ENCODE measurements around the gene EPYC. TPM values are rescaled to one million over a fixed set of nuclear protein-coding genes. Genes with fewer than 3 reads are reported as not detected.

Gene EPYC
- total and polyA plus RNA-seq, 2 of the 13 experiments (the other 11 are each of a cell fraction or from before 2014, with no cell fraction given), result not detected

DNA sequence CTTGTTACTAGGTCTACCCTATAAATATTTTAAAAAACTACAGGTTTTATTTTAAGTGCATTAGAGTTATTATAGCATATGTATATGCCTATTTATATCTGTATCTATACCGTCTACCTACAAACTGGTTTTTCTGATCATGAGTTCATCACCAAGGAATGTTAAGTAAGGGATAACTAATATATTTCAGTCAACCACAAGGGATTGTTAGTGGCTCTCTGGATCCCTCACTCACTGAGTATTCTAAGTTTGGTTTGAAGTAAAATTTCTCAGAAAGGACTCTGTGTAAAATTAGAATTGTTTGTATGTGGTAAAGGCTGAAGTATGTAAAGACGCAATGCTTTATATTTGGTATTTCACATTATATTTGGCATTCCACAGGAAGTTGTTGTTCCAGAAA, 4.8 kb downstream of the EPYC start:
- CTCF ChIA-PET (ENCODE audit: low intra/inter-chr PET ratio, low total read pairs), result no interaction called here
- Histone ChIP-seq H3K36me3 (replicated peaks in 1 of 2; ENCODE audit: control insufficient read depth in 1 of 2, insufficient read depth in 2 of 2, low read length in 2 of 2) (no peaks in the 10 kb centered on the region), H3K27me3 (ENCODE audit: control insufficient read depth in 1 of 2, insufficient read depth in 2 of 2, low read length in 2 of 2) (no peaks in the 10 kb centered on the region), H3K4me2 (ENCODE audit: low read depth, low read length) (no peak overlapping the region), H3K79me2 (ENCODE audit: insufficient read depth, low read length) (no peaks in the 10 kb centered on the region), H3K4me1 (ENCODE audit: insufficient read depth, low read length) (no peaks in the 10 kb centered on the region), H3K27ac (ENCODE audit: extremely low read length, insufficient read depth, low read length) (no peak overlapping the region), H2AFZ (ENCODE audit: low read length) (no peak overlapping the region), H3K4me3 (replicated peaks in 1 of 3; ENCODE audit: insufficient read depth in 1 of 3, low read depth in 2 of 3, low read length in 3 of 3) (no peak overlapping the region), H3K9ac (ENCODE audit: insufficient read depth, low read depth, low read length) (no peak overlapping the region), H4K20me1 (ENCODE audit: insufficient read depth, low read length) (no peaks in the 10 kb centered on the region), H3K9me3 (ENCODE audit: low read length) (no peaks in the 10 kb centered on the region)
- intact Hi-C loops (cut with micrococcal nuclease; ENCODE audit: unreplicated experiment), result no loop called here
- ATAC-seq (no peak), FAIRE-seq (no peak), DNase-seq (ENCODE audit: low spot score) (no peak)
- TF ChIP-seq, protein P1, sequence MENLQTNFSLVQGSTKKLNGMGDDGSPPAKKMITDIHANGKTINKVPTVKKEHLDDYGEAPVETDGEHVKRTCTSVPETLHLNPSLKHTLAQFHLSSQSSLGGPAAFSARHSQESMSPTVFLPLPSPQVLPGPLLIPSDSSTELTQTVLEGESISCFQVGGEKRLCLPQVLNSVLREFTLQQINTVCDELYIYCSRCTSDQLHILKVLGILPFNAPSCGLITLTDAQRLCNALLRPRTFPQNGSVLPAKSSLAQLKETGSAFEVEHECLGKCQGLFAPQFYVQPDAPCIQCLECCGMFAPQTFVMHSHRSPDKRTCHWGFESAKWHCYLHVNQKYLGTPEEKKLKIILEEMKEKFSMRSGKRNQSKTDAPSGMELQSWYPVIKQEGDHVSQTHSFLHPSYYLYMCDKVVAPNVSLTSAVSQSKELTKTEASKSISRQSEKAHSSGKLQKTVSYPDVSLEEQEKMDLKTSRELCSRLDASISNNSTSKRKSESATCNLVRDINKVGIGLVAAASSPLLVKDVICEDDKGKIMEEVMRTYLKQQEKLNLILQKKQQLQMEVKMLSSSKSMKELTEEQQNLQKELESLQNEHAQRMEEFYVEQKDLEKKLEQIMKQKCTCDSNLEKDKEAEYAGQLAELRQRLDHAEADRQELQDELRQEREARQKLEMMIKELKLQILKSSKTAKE (CRISPR knock-in tag; IDR thresholded peaks at IDR 0.05; ENCODE audit: borderline replicate concordance), result no peak
- no peak for TF ChIP-seq ZNF775 (CRISPR knock-in tag; IDR thresholded peaks at IDR 0.05; ENCODE audit: borderline replicate concordance)
- TF ChIP-seq ZNF44 (CRISPR knock-in tag; IDR thresholded peaks at IDR 0.05), result no peak
- TF ChIP-seq, protein P2, sequence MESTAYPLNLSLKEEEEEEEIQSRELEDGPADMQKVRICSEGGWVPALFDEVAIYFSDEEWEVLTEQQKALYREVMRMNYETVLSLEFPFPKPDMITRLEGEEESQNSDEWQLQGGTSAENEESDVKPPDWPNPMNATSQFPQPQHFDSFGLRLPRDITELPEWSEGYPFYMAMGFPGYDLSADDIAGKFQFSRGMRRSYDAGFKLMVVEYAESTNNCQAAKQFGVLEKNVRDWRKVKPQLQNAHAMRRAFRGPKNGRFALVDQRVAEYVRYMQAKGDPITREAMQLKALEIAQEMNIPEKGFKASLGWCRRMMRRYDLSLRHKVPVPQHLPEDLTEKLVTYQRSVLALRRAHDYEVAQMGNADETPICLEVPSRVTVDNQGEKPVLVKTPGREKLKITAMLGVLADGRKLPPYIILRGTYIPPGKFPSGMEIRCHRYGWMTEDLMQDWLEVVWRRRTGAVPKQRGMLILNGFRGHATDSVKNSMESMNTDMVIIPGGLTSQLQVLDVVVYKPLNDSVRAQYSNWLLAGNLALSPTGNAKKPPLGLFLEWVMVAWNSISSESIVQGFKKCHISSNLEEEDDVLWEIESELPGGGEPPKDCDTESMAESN (CRISPR knock-in tag; conservative IDR thresholded peaks at IDR 0.05), result no peak
- TF ChIP-seq ETV6 (CRISPR knock-in tag; conservative IDR thresholded peaks at IDR 0.05), result no peak
- TF ChIP-seq SMAD9 (CRISPR knock-in tag; IDR thresholded peaks at IDR 0.05), result no peak
- TF ChIP-seq BRCA1 (CRISPR knock-in tag; IDR thresholded peaks at IDR 0.05), result no peak
- TF ChIP-seq TEAD2 (CRISPR knock-in tag; IDR thresholded peaks at IDR 0.05), result no peak
- no peak for TF ChIP-seq IRX3 (CRISPR knock-in tag; IDR thresholded peaks at IDR 0.05; ENCODE audit: borderline replicate concordance, low read depth)
- TF ChIP-seq, protein P3, sequence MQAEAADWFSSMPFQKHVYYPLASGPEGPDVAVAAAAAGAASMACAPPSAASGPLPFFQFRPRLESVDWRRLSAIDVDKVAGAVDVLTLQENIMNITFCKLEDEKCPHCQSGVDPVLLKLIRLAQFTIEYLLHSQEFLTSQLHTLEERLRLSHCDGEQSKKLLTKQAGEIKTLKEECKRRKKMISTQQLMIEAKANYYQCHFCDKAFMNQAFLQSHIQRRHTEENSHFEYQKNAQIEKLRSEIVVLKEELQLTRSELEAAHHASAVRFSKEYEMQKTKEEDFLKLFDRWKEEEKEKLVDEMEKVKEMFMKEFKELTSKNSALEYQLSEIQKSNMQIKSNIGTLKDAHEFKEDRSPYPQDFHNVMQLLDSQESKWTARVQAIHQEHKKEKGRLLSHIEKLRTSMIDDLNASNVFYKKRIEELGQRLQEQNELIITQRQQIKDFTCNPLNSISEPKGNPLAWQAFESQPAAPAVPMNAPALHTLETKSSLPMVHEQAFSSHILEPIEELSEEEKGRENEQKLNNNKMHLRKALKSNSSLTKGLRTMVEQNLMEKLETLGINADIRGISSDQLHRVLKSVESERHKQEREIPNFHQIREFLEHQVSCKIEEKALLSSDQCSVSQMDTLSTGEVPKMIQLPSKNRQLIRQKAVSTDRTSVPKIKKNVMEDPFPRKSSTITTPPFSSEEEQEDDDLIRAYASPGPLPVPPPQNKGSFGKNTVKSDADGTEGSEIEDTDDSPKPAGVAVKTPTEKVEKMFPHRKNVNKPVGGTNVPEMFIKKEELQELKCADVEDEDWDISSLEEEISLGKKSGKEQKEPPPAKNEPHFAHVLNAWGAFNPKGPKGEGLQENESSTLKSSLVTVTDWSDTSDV (CRISPR knock-in tag; IDR thresholded peaks at IDR 0.05), result no peak
- in situ Hi-C loops (cut with HindIII; ENCODE audit: extremely low pct_ligation_motif_present, low pct_unique_long_range_greater_than_20kb), result no loop called here
- POLR2A ChIA-PET, result no interaction called here
- no TSS peak for BruUV-seq (replicated peaks)
- WGBS (ENCODE audit: low lambda C conversion rate), result 3% methylated on average over 2 of the region's 2 CpGs
